Heart left ventricle (tissue), 13 donors: ENCODE measurements around the gene LRP1B.

Experiments used
- CTCF ChIP-seq, 12 donors: fragments of 200-600 bp; sonication (generic) in 4 of 12; IDR thresholded peaks; one replicate each; pipeline versions ENCODE4 v1.5.0 to v1.8.0; 2018 to 2022; ENCODE audit warnings: antibody characterized with exemption in 12 of 12, mild to moderate bottlenecking in 5 of 12
- POLR2A ChIP-seq, 2 donors: fragments of 450-650 bp; IDR thresholded peaks; one replicate each; pipeline ENCODE4 v1.6.1; 2017; ENCODE audit warnings: antibody characterized with exemption in 2 of 2, mild to moderate bottlenecking in 2 of 2, moderate library complexity in 2 of 2
- donor health status: ischemic (EF 13 %, LVEDD 7.1; RV severe dilation, severe dysfunction).
- donor health status: DM: no; HTN: yes; CAD: no.
- donor health status: DM: no; HTN: no; CAD: no.
- donor health status: ischemic (EF 25% LVEDD 6.9; RV normal size, moderate dysfunction).
- donor health status: ischemic (EF 25% LVEDD 5.7; RV mildly dilated, moderate dysfunction).
- donor health status: ischemic (EF 35%, LVEDD 5.7; RV mildly dilated, moderate dysfunction).
- donor health status: nonischemic (EF 11% LVEDD 7.7; RV severe dilation, severe dysfunction).
- donor health status: DM: yes; HTN: yes; CAD: no.
- donor health status: PGD.
- donor health status: ischemic (EF 29% LVEDD 5.4; RV normal size, mild dysfunction).
- donor health status: nonischemic (EF 23%, LVEDD 6.1; RV moderate dilation, normal function).

GRCh38 chr2:141528990-141529389 lies 601.8 kb downstream of the LRP1B start:
- TF ChIP-seq CTCF (IDR thresholded peaks at IDR 0.05) (no peak), POLR2A (IDR thresholded peaks at IDR 0.05) (no peak)
